Epithelial cell of proximal tubule (primary cell): ENCODE data around the gene PSMA5. TPM values are rescaled to one million over a fixed set of nuclear protein-coding genes. Genes with fewer than 3 reads are reported as not detected.

Source experiments
- DNase-seq: peaks from one replicate; pipeline ENCODE4 v3.0.0-alpha.2; 2011; ENCODE audit warnings: low read depth
- H3K4me3 ChIP-seq: 2 replicates; pipeline ENCODE4 v1.5.1; 2011; ENCODE audit warnings: low read depth, mild to moderate bottlenecking, low read length
- total RNA-seq: library from RNA; depleted of rRNA; stranded (reverse); fragments of >200 nt; gene quantifications from 2 replicates; pipeline ENCODE4 v1.2.3, GENCODE V29; 2015
- TF ChIP-seq, protein P1 (sequence below): conservative IDR thresholded peaks from 2 replicates; pipeline ENCODE4 v1.5.1; 2012; ENCODE audit warnings: low read depth, mild to moderate bottlenecking, low read length

PSMA5 gene
- total RNA-seq, 1 donor from 2014 or later: 67.5 TPM

DNA sequence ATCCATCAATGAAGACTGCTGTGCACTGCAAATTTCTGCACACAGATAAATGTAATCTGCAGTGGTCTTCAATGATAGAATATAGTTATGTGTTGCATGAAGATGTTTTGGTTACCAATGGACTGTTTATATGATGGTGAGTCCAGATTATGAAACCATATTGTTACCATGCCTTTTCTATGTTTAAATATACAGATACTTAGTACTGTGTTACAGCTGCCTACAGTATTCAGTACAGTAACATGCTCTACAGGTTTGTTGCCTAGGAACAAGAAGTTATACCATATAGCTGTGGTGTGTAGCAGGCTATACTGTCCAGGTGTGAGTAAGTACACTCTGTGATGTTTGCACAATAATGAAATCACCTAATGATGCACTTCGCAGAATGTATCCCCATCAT lies 69.3 kb downstream of the PSMA5 start:
- H3K4me3 ChIP-seq: no peak overlapping the region
- TF ChIP-seq, protein P1, sequence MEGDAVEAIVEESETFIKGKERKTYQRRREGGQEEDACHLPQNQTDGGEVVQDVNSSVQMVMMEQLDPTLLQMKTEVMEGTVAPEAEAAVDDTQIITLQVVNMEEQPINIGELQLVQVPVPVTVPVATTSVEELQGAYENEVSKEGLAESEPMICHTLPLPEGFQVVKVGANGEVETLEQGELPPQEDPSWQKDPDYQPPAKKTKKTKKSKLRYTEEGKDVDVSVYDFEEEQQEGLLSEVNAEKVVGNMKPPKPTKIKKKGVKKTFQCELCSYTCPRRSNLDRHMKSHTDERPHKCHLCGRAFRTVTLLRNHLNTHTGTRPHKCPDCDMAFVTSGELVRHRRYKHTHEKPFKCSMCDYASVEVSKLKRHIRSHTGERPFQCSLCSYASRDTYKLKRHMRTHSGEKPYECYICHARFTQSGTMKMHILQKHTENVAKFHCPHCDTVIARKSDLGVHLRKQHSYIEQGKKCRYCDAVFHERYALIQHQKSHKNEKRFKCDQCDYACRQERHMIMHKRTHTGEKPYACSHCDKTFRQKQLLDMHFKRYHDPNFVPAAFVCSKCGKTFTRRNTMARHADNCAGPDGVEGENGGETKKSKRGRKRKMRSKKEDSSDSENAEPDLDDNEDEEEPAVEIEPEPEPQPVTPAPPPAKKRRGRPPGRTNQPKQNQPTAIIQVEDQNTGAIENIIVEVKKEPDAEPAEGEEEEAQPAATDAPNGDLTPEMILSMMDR: no peak
- no peak for DNase-seq

DNA sequence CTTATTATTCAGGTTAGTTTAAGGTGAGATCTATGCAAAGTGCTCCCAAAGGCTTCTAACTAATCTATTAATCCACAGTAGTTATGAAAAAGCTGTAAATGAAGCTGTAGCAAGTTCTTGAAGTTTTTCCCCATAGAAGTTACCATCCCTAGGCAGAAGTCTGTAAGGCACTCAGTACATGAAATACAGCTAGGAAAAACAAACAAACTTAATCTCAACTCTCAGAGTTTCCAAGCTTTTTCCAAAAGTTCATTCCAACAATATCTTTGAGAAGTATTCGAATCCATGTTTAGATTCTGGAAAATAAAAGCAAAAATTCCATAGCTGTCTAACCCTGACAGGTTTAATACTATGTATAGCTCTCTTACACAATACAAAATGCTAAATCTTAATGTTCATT lies 69.7 kb downstream of the PSMA5 start:
- DNase-seq: no peak
- no peak overlapping the region for H3K4me3 ChIP-seq
- TF ChIP-seq, protein P1: no peak

DNA sequence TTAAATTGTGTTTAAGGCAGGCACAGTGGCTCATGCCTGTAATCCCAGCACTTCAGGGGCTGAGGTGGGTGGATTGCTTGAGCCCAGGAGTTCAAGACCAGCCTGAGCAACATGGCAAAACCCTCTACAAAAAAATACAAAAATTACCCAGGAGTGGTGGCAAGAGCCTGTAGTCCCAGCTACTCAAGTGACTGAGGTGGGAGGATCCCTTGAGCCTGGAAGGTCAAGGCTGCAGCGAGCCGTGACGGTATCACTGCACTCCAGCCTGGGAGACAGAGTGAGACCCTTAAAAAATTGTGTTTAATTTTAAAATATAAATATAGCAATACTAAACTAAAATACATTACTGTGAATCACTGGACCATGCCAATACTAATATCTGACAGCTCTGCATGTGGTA lies 71.3 kb downstream of the PSMA5 start:
- TF ChIP-seq, protein P1: no peak
- H3K4me3 ChIP-seq: no peak overlapping the region
- no peak for DNase-seq

DNA sequence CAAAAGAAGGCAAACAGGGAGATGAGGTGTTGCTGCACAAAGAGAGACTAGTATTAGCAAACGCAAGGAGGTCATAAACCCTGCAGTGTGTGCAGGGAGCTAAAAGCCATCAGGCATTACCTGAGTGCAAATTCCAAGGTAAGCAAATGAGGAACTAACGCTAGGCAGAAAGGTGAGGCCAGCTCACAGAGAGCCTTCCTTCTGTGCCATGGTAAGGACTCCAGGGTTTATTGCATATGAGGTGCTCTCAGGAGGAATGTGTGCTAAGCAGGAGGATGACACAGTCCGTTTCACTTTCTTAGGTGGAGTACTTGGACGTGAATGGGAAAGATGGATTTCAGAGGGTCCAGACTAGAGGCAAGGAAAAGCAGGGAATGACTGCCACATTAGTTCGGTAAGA lies 74.8 kb downstream of the PSMA5 start:
- no peak overlapping the region for H3K4me3 ChIP-seq
- TF ChIP-seq, protein P1: no peak
- no peak for DNase-seq

DNA sequence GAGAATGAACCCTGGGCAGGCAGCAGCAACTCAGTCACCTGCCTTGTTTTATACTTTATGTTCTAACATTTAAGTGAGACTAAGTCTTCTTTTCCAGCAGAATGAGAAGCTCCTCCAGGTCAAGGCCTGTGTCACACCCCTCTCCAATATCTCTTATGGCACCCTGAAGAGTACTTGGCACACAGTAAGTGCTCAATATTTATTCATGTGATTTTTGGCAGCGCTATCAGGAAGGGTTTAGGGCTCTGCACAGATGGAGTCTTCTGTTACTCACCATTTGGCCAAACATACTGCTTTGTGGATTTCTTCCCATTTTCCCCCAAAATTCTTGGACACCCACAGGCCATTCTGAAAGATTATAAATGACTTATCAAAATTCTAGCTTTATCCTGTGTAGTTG lies 75.6 kb downstream of the PSMA5 start:
- TF ChIP-seq, protein P1: no peak
- DNase-seq: no peak
- no peak overlapping the region for H3K4me3 ChIP-seq

DNA sequence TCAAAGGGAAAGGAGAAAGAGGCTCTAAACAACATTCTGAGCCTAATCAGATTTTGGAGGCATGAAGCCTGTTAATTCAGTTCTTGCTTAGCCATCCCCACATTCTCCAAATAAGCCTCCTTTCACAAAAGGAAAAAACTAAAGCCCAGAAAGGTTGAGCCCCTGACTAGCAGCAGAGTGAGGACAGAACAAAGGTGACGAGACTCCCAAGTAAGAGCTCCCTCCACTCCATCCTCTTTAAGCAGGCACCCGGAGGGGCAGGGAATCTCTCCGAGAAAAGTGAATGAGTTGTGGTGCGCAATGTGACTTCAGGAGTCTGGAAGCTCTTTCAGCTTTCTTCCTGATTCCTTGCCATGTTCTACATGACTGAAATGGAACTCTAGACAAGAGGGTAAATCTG lies 76.1 kb downstream of the PSMA5 start:
- TF ChIP-seq, protein P1: no peak
- no peak for DNase-seq
- no peak overlapping the region for H3K4me3 ChIP-seq

Other genes with a start within 250 kb of the PSMA5 start
- gene SARS1, start 212.5 kb downstream of the PSMA5 start, total RNA-seq: 153 and 177 TPM in 2 replicates
- 8.2 and 14.2 TPM in 2 replicates for gene CELSR2, start 176.9 kb downstream of the PSMA5 start, total RNA-seq
- gene PSRC1, start 143.3 kb downstream of the PSMA5 start, total RNA-seq: 56.6 and 67.9 TPM in 2 replicates
- not detected in 2 replicates for gene MYBPHL, start 119.4 kb downstream of the PSMA5 start, total RNA-seq
- gene SORT1, start 28.5 kb downstream of the PSMA5 start, total RNA-seq: 38.3 and 41.9 TPM in 2 replicates
- 0.12 TPM in 1 of 2 replicates, not detected in the other for gene SYPL2, start 40.1 kb upstream of the PSMA5 start, total RNA-seq
- gene ATXN7L2, start 57.5 kb upstream of the PSMA5 start, total RNA-seq: 7.4 and 7.7 TPM in 2 replicates
- 3.6 and 4.0 TPM in 2 replicates for gene CYB561D1, start 67.6 kb upstream of the PSMA5 start, total RNA-seq
- 0.87 and 0.92 TPM in 2 replicates for gene AMIGO1, start 83.3 kb upstream of the PSMA5 start, total RNA-seq
- not detected in 2 replicates for gene GPR61, start 113.4 kb upstream of the PSMA5 start, total RNA-seq
- gene GNAI3, start 122.2 kb upstream of the PSMA5 start, total RNA-seq: 12.7 and 14.1 TPM in 2 replicates
- gene GNAT2, start 193.2 kb upstream of the PSMA5 start, total RNA-seq: 0.58 TPM in 1 of 2 replicates, not detected in the other
- 63.8 and 110 TPM in 2 replicates for gene AMPD2, start 193.4 kb upstream of the PSMA5 start, total RNA-seq
- 2.1 and 10.7 TPM in 2 replicates for gene GSTM4, start 229.7 kb upstream of the PSMA5 start, total RNA-seq
- gene GSTM2, start 241.6 kb upstream of the PSMA5 start, total RNA-seq: 6.8 and 8.9 TPM in 2 replicates